RWPE2 (cell line): ENCODE results near the gene CCSAP.

Experiments
- ATAC-seq: fragments of 200-7000 bp; cut with Tn5 transposase; 3 replicates; pipeline ENCODE4 v1.9.1; 2021; ENCODE audit warnings: low read depth
- DNase-seq: peaks from one replicate; pipeline ENCODE4 v3.0.0-alpha.2; 2020; ENCODE audit warnings: low spot score
- H3K27ac ChIP-seq: fragments of 450-650 bp; 2 replicates; pipeline ENCODE4 v1.5.1; 2017; ENCODE audit warnings: mild to moderate bottlenecking; ENCODE audit not compliant: poor library complexity, severe bottlenecking
- H3K27me3 ChIP-seq: fragments of 250-450 bp; sonication (Bioruptor Pico); 2 replicates; pipeline ENCODE4 v1.5.1; 2021; ENCODE audit warnings: mild to moderate bottlenecking, moderate library complexity; ENCODE audit not compliant: insufficient read depth, poor library complexity, severe bottlenecking
- H3K36me3 ChIP-seq: fragments of 250-450 bp; sonication (Bioruptor Pico); 2 replicates; pipeline ENCODE4 v1.5.1; 2020; ENCODE audit warnings: low read depth, mild to moderate bottlenecking, moderate library complexity
- H3K4me1 ChIP-seq: fragments of 250-450 bp; sonication (Bioruptor Pico); 2 replicates; pipeline ENCODE4 v1.5.1; 2021; ENCODE audit warnings: mild to moderate bottlenecking, moderate library complexity; ENCODE audit not compliant: insufficient read depth, poor library complexity, severe bottlenecking
- H3K4me3 ChIP-seq: fragments of 250-450 bp; sonication (Bioruptor Pico); 2 replicates; pipeline ENCODE4 v1.5.1; 2021; ENCODE audit warnings: mild to moderate bottlenecking, moderate library complexity; ENCODE audit not compliant: severe bottlenecking
- H3K9me3 ChIP-seq: fragments of 250-450 bp; sonication (Bioruptor Pico); 2 replicates; pipeline ENCODE4 v1.5.1; 2021; ENCODE audit warnings: mild to moderate bottlenecking, moderate library complexity; ENCODE audit not compliant: severe bottlenecking
- TF ChIP-seq, protein P1 (sequence below): fragments of 450-650 bp; IDR thresholded peaks from one replicate; pipeline ENCODE4 v1.5.1; 2017; ENCODE audit warnings: mild to moderate bottlenecking, moderate library complexity; ENCODE audit not compliant: poor library complexity, severe bottlenecking

Gene CCSAP

DNA sequence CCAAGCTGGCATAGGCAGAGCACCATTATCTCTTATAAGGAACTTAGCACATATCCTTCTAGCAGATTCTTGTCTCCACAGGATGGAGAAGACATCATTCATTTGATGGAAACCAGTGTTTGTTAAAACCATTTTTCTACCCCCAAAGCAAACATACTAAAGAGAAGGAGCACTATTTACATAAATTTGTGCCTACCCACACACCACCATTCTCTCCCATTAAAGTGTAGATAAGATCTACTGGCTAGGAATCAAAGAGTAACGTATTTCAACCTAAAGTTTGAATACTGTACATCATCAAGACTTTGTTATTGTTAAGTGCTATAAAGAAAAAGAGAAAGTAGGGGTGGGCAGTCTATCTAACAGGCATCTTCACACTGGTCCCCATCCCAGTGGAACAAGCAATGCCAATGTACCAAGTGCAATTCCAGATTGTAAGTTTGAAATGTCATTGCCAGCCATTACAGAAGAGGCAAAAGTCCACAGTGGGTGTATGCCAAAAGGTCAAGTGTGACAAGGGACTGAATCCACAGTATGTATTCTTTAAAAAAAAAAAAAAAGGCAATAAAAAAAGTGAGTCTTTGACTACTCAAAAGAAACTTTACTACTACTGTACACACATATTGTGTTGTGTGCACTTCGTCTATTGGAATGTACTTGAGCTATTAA is 18.8 kb downstream of the CCSAP start:
- no peak for DNase-seq
- Histone ChIP-seq H3K36me3 (peaks cover 3% of the 10 kb centered on the region; the same call in 1 of the 2 replicates), H3K4me3 (no peak overlapping the region), H3K4me1 (no peaks in the 10 kb centered on the region), H3K27me3 (no peaks in the 10 kb centered on the region), H3K27ac (no peak overlapping the region), H3K9me3 (no peaks in the 10 kb centered on the region)
- no peak for ATAC-seq
- TF ChIP-seq, protein P1, sequence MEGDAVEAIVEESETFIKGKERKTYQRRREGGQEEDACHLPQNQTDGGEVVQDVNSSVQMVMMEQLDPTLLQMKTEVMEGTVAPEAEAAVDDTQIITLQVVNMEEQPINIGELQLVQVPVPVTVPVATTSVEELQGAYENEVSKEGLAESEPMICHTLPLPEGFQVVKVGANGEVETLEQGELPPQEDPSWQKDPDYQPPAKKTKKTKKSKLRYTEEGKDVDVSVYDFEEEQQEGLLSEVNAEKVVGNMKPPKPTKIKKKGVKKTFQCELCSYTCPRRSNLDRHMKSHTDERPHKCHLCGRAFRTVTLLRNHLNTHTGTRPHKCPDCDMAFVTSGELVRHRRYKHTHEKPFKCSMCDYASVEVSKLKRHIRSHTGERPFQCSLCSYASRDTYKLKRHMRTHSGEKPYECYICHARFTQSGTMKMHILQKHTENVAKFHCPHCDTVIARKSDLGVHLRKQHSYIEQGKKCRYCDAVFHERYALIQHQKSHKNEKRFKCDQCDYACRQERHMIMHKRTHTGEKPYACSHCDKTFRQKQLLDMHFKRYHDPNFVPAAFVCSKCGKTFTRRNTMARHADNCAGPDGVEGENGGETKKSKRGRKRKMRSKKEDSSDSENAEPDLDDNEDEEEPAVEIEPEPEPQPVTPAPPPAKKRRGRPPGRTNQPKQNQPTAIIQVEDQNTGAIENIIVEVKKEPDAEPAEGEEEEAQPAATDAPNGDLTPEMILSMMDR, result no peak

DNA sequence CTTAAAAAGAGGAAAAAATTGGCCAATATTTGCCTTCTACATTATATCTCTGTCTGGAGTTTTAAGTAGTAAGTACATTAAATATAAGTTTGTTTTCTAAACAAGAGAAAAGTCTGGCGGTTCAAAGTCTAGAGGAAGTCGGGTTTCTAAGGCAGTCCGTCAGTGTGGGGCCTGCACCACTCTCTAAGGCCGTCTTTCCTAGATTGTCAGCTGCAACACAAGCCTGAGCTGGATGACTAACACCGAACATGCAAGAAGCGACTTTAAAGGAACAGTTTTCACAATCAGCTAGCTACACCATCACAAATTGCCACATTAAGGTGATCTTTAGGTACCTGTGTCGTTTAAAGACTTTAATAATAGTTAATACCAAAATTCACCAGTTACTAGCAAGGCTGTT is 19.6 kb downstream of the CCSAP start:
- no peak for DNase-seq
- Histone ChIP-seq H3K4me1 (no peaks in the 10 kb centered on the region), H3K27ac (no peak overlapping the region), H3K27me3 (no peaks in the 10 kb centered on the region), H3K9me3 (no peaks in the 10 kb centered on the region), H3K36me3 (peaks cover 3% of the 10 kb centered on the region; the same call in 1 of the 2 replicates), H3K4me3 (no peak overlapping the region)
- TF ChIP-seq, protein P1, result no peak
- ATAC-seq, result no peak

DNA sequence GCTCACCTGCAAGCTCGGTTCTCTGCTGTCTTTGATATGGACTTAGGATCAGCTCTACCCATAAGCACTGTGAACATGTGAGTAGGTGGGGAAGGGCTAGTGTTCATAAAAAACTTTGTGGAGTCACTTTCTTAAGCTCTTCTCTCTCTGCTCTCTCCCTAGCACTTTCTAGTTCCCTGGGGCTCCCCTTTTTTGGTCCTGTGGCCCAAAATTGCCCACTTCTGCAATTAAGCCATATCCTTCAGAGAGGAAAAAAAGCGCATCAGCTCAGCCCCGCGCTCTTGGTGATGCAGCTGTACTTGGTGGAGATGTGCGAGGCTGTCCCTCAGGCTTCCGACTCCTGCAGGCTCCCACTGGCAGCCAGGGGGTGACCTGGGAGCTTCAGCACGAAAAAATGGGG is 23.4 kb downstream of the CCSAP start:
- no peak overlapping the region for H3K27ac ChIP-seq
- H3K27me3 ChIP-seq, result no peaks in the 10 kb centered on the region
- DNase-seq (no peak), ATAC-seq (no peak)
- peaks cover 3% of the 10 kb centered on the region; the same call in 1 of the 2 replicates for H3K36me3 ChIP-seq
- no peak overlapping the region for H3K4me3 ChIP-seq
- TF ChIP-seq, protein P1, result no peak
- no peaks in the 10 kb centered on the region for H3K4me1 ChIP-seq
- H3K9me3 ChIP-seq, result no peaks in the 10 kb centered on the region

DNA sequence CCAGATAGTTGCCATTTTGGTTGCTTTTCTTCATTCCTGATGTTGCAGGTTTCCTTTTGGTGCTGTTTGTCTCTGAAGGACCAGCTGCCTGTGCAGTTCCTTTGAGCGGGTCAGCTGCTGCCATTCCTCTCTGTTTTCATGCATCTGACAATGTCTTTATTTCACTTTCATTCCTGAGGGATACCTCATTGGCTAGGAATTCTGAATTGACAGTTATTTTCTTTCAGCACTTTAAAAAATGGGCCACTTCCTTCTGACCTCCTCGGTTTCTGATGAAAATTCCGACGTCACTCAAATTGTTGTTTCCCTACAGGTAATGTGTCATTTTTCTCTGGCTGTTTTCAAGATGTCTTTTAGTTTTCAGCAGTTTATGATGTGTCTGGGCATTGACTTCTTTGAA is 24.8 kb downstream of the CCSAP start:
- ATAC-seq, result no peak
- Histone ChIP-seq H3K27ac (no peak overlapping the region), H3K4me1 (no peaks in the 10 kb centered on the region), H3K4me3 (no peak overlapping the region), H3K36me3 (peaks cover 3% of the 10 kb centered on the region; the same call in 1 of the 2 replicates), H3K9me3 (no peaks in the 10 kb centered on the region), H3K27me3 (no peaks in the 10 kb centered on the region)
- TF ChIP-seq, protein P1, result no peak
- no peak for DNase-seq

DNA sequence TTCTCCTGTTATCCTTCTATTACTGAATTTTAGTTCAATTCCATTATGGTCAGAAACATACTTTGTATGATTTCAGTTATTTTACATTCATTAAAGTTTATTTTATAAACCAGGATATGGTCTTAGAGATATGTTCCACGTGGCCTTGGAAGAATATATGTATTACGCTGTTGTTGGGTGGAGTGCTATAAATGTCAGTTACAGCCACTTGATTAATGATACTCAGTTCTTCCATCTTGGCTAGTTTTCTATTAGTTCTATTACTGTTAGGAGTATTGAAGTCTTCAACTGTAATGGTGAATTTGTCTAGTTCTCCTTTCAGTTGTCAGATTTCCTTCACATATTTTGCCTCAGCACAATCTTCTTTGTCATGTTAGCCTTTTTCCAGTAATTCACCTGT is 26.7 kb downstream of the CCSAP start:
- H3K4me3 ChIP-seq, result no peak overlapping the region
- ATAC-seq, result no peak
- H3K9me3 ChIP-seq, result no peaks in the 10 kb centered on the region
- H3K36me3 ChIP-seq, result no peaks in the 10 kb centered on the region
- H3K4me1 ChIP-seq, result no peaks in the 10 kb centered on the region
- no peak overlapping the region for H3K27ac ChIP-seq
- DNase-seq, result no peak
- no peaks in the 10 kb centered on the region for H3K27me3 ChIP-seq
- TF ChIP-seq, protein P1, result no peak
